ENCODE data around the gene TEX10.
"Not testable (repeated sequence)": the region's sequence is repeated elsewhere in the genome, so short reads cannot be mapped to it uniquely, and the experiment has no call there.

Gene TEX10

DNA sequence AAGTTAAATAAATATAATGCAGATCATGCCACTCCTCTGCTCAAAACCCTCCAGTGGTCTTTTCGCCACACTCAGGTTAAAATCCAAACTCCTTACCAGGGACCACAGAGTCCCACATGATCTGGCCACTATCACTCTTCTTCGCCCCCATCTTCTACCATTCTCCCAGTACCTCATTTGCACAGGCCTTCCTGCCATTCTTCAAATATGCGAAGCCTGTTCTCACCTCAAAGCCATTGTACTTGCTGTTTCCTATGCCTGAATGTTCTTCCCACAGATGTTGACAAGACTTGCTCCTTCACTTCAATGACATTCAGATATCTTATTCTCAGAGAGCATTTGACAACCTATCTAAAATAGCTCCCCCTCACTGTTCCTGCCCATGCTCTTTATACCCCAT, 10.9 kb downstream of the TEX10 start:
- DNase-seq, result no peak

DNA sequence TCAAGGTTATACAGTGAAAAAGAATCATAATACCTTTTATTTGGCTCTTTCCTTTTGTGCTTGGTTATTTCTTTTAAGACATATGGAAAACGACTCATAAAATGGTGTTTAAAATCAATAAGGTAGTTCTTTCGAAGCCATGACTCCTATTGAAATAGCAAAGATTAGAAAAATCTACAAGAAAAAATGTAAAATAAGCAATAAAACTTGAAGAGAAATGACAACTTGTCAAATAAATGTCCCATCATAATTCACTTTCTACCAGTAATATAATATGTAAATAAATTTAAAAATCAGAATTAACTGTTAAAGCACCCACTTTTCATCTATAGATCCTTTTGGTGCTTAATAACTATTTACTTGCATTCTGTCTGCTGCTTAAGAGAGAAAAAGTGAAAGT, 12.5 kb downstream of the TEX10 start:
- no peak for DNase-seq

DNA sequence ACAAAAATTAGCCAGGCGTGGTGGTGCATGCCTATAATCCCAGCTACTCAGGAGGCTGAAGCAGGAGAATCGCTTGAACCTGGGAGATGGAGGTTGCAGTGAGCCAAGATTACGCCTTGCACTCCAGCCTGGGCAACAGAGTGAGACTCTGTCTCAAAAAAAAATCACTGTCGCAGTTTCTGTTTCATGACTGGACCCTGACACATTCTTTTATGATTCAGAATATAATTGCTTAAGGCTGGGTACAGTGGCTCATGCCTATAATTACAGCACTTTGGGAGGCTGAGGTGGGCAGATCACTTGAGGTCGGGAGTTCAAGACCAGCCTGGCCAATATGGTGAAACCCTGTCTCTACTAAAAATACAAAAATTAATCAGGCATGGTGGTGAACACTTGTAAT, 14.0 kb downstream of the TEX10 start:
- not testable (repeated sequence) for DNase-seq

DNA sequence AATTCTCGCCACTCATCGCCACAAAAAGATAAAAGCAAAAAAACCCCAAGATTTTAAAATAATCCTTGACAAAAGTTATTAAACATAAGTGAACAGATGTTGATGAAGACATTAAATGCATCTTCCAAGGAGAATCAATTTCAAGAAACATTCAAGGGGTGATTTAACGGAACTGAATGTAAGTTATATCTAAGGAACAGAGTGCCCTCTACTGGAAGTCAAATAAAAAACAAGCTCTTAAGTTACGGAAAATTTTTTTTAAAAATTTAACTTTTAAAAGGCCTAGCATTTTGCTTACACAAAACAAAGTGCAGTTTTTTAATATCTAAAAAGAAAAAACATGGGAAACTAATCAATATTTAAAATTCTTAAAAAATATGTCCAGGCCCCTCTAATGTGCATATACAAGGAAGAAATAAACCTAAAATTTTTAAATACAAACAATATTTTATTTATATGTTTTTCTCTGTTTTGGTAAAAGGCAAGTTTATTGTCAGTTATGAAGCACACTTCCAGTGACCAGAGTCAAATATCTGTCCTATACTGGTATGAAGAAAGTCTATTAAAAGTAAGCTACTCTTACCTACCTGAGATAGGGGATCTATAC, 28.0 kb downstream of the TEX10 start:
- no peak for DNase-seq

DNA sequence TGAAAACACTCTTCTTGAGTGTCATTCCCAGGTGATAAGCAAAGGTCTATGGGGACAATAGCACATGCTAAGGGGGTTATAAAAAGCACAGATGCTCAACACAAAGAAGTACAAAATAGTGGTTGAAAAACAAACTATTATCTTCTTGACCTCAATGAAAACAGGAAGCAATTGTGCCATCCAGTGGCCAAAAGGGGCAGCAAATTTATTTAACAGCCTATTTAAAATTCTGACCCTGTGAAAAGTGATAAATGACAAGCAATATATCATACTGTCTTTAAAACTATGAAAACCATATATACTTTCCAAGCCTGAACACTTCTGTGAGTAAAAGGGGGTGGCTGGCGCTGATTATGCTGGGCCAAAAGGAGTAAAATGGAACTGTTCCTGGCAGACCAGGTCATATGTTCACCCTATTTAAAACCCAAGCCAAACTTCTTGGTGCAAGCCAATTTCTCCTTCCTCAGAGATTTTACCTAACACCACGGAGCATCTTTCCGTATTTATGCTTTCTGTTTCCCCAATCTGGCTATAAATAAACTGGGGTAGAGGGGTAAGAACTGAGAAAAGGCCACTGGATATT, 29.7 kb downstream of the TEX10 start:
- peak; percentile 16 for DNase-seq

DNA sequence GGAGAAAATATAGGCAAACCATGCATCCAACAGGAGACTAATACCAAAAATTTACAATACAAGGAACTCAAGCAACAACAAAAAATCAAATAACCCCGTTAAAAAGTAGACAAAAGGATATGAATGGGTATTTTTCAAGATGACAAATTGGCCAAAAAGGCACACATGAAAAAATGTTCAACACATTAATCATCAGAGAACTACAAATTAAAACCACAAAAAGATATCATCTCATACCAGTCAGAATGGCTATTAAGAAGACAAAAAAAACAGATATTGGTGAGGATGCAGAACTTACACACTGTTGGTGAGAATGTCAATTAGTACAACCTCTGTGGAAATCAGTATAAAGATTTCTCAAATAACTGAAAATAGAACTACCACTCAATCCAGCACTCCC, 35.0 kb downstream of the TEX10 start:
- no peak for DNase-seq

DNA sequence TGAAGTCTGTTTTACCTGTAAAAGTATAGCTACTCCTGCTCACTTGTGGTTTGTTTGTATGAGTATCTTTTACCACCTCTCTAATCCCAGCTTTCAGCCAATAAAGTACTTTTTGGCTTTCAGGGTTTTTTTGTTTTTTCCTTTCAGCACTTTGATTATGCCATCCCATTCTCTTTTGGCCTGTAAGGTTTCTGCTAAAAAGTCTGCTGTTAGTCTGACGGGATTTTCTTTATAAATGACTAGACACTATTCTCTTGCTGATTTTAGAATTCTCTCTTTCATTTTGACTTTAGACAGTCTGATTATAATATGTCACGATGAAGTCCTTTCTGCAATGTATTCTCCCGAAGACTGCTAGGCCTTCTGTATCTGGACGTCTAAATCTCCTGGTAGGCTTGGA, 37.2 kb downstream of the TEX10 start:
- DNase-seq, result no peak

DNA sequence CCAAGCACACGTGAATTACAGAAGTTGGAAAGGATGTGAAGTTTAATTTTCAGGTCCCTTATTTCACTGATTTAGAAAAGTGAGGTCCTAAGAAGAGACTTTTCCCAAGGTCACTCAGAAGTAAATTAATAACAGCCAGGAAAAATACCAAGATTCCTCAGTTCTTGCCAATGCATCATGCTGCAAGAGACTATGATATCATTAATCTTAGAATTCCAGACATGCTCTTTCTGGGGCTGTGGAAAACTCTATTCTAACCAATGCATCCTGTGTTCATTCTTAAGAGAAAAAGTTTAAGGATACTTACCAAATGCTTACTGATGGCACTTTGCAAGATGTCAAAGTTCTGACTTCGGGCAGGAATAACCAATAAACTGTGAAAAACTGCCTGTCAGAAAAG, 42.8 kb downstream of the TEX10 start:
- no peak for DNase-seq

DNA sequence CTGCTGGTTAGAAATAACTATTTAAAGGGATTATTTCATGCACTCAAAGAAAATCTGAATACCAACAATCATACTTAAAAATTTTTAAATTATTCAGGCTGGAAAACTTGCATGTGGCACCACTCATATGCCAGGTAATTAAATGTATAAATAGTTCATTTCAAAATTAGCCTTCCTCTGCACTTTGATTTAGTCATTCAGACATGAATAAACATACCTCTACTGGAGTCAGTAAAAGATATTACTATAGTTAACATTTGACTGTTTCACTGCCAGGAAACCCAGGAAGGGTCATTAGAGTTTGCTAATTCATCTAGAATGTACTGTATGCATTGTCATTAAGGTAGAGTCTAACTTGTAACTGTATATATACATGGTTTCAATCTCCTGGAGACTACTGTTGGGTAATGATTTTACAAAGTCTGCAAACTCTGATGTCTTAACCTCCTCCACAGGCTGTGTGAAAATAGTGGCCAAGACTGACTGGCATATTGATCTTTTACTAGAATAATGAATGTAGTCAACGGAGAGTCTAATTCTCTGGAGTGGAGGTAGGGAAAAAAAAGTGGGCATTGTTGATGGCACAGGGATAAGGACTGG, 43.7 kb downstream of the TEX10 start:
- no peak for DNase-seq

DNA sequence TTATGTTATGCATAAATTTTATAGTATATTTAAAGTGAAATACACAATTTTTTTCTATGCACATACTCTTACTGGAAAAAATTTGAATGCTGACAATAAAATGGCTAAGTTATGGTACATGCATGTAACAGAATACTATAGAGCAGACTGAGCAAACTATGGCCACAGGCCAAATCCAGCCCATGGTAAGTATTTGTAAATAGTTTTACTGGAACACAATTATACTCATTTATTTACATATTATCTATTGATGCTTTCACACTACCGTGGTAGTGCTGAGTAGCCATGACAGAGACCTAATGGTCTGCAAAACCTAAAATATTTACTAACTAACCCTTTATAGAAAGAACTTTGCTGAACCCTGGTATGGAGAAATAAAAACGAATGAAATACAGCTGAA, 45.7 kb downstream of the TEX10 start:
- no peak for DNase-seq

DNA sequence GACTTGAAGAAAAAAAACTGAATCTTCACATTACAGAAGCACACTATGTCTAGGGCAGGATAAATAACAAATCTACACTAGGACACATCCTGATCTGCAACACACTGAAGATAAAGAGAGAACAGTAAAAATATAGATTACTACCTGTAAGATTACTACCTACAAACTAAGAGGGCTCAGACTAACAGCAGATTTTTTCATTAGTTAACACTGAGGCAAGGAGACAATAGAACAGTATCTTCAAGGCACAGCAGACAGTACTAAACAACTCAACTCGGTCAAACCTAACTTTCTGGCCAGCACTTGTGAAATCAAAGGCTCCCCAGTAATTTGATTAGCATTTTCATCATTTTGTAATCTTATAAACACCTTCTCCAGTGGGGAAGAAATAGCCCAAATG, 46.5 kb downstream of the TEX10 start:
- DNase-seq, result no peak

DNA sequence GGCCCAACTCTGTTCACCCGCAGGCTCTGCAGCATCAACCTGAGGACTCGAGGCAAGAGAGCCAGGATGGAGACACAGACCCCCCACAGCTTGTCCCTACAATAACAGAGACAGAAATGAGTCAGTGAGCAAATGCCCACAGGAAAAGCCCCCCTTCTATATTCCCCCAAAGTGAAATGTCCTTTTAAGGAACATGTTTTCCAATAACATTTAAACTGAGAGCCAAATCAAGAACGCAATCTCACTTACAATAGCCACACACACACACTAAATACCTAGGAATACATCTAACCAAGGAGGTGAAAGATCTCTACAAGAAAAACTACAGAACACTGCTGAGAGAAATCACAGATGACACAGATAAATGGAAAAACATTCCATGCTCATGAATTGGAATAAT, 49.0 kb downstream of the TEX10 start:
- no peak for DNase-seq

DNA sequence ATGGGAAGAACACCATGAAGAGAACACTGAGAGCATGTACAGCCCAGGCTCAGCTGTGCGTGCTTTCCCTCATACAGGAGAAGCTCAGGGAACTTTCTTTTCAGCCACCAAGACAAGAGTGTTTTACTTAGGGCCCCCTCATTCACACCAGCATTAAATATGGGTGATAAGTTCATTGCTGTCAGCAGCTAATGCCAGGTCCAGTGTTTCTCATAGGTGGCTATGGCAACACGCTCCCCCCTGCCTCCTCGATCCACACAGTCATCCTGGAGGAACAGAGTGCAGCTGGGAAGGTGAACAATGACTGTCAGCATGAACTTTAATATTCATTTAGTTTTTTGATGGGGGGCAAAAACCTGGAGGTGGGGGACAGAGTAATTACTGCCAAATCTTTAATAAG, 54.4 kb downstream of the TEX10 start:
- DNase-seq, result no peak

DNA sequence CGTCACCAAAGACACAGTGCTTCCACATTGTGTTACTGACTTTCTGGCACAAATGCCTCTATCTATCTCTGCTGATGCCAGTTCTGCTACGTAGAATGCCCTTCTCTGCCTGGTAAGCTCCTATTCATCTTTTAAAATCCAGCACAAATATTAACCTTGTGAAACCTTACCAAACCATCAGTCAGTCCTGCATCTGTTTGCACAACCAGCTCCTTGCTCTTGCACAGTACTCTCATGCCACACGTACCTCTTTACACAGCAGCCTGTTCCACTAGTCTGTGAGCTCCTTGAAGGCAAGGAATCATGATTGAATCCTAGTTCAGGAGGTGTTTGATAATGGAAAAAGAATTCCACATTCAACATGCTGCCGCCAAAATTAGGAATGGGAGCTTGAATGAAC, 56.3 kb downstream of the TEX10 start:
- no peak for DNase-seq

DNA sequence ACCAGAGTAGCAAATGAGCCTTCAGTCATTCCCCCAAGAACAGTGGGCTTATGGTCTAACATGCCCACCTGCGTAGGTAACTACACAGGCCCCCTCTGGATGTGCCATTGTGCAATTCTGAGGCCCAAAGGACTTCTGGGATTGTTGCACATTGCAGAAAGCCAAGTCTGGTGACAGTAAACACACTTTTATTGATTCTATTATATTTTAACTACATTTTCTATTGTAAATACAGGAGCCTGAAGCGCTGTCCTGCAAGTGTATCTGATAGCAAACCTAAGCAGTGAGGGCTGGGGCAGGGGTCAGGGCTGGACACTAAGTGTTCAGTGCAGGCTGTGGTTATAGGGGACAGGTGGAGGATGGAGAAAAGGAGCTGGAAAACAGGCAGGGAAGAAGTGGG, 57.5 kb downstream of the TEX10 start:
- DNase-seq, result no peak

DNA sequence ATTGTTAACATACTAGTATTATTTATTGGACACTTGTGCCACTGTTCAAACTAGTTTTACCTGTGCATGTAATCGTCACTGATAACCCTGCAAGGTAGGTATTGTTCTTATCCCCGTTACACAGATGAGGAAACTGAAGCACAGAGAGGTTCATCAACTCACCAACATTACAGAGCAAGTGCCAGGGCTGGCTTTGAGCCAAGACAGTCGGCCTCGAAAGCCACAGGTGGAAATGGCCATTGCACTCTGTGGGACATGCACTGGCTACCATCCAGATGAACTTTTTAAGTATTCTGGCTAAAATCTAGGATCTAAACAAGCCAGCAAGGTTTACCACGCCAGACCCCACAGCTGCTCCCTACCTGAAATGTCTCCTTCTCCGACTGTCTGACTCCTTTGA, 57.9 kb downstream of the TEX10 start:
- no peak for DNase-seq

DNA sequence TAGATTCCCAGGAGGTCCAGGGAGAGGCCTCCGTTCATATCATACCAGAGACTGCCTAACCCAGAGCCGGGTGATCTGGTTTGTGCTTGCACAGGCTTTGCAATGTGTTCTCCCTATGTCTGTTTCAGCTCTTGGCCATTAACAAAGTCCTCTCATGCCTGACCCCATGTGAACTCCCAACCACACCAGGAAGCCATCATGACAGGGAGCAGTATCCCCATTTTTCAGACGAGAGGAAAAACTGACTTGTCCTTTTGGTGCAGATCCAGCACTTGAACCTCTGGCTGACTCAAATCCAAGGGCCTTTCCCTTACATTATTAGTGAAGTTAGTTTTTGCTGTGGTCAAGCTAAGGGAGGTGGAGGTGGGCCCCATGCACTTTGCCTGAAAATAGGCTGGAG, 58.4 kb downstream of the TEX10 start:
- DNase-seq, result no peak

DNA sequence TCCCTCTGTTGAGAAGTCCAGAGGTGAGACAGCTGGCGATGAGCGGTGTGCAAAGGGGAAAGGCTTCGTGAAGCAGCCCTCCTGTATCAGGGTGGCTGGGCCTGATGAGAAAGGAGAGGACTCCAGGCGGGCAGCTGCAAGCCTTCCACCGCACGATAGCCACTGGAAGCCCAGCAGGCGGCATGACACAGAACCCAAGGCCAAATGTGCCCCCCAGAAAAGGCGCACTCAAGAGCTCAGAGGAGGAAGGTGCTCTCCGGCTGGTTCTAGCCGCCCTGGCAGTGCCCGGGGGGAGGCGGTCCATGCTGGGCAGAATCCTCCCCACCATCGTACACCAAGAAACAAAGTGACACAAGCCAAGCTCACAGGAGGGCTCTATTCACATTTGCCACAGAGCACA, 60.3 kb downstream of the TEX10 start:
- DNase-seq, result no peak

DNA sequence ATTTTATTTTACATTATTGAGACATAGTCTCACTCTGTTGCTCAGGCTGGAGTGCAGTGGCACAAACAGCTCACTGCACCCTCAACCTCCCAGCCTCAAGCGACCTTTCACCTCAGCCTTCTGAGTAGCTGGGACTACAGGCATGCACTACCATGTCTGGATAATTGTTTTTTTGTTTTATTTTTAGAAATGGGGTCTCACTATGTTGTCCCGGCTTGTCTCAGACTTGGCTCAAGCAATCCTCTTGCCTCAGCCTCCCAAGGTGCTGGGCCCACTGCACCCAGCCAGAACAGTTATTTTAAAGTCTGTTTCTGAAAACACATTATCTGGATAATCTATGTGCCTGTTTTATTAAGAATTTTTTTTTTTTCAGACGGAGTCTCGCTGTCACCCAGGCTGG, 62.0 kb downstream of the TEX10 start:
- no peak for DNase-seq

DNA sequence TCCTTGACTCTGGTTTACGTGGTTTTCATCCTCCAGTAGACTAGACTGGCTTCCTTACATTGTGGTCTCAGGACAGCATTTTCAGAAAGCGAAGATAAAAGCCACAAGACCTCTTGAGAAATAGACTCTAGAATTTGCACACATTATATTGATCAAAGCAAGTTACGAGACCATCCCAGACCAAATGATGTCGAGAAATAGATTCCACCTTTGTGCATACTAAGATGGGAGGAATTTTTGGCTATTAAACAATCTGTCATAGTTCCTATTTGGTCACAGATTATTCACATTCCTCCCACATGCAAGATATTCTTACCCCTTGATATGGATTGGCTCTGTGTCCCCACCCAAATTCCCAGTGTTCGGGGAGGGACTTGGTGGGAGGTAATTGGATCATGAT, 65.6 kb downstream of the TEX10 start:
- DNase-seq, result no peak

DNA sequence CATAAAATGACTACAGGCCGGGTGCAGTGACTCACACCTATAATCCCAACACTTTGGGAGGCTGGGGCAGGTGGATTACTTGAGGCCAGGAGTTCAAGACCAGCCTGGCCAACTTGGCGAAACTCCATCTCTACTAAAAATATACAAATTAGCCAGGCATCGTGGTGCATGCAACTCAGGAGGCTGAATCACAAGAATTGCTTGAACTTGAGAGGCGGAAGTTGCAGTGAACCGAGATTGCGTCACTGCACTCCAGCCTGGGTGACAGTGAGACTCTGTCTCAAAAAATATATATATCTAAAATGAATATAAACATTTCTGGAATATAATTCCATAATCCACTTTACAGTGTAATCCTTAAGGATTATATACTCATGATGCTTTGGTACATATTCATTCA, 66.5 kb downstream of the TEX10 start:
- DNase-seq, result no peak

DNA sequence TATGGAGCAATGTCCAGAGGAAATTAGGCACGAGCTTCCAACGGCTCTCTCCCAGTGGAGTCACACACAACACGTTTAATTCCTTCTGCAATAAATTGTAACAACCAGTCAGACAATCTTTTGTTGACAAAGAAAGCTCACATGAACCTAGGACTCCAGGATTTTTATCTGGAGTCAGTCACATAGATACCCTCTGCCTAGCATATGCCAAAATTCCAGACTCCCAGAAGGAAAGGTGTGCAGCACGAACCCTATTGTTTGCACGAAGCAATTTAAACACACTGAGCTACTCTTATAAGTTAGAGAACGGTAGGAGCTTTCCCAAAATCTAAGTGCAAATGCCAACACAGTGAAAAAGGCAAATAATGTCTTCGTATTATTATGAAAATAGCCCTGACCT, 67.1 kb downstream of the TEX10 start:
- no peak for DNase-seq

DNA sequence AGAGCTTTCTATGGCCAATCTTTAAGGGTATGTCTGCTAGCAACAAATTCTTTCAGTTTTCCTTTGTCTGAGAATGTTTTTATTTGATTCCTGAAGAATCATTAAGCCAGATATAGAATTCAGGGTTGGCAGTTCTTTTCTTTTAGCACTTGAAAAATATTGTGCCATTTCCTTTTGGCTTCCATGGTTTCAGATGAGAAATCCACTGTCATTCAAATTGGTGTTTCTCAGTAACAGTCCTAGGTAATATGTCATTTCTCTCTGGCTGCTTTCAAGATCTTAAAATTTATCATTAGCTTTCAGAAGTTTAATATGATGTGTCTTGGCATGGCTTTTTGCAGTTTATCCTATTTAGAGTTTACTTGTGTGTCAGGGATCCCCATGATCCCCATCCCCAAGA, 67.7 kb downstream of the TEX10 start:
- DNase-seq, result no peak

DNA sequence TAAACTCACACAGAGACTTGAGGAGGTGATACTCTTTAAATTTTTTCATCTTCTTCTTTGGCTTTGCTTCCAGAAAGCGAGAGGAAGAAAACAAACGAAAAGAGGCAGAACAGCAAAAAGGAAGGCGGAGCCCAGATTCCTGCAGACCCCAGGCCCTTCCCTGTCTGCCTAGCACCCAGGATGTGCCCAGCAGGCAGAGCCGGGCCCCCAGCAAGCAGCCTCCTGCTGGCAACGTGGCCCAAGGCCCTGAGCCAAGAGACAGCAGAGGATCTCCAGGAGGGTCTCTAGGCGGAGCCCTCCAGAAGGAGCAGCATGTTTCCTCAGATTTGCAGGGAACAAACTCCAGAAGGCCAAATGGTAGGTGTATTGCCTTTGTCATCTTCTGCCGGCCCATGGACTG, 68.5 kb downstream of the TEX10 start:
- no peak for DNase-seq

DNA sequence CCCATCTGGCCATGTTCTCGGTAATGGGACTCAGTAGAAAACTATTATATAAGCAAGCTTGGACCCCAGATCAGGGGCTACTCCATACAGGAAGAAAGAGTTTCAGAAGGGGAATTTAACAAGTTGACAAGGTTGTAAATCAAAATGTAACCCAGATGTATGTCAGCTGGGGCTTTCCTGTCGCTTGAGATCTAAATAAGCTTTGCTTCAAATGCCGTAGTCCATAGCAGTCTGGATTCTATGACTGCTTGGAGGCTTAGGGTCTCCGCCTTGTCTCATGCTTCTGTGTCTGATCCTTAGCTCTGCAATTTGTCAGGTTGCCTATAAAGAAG, 70.4 kb downstream of the TEX10 start:
- no peak for DNase-seq

Measured in stimulated activated CD4-positive, alpha-beta T cell treated with anti-CD3 and anti-CD28 coated beads, Interleukin-4, amount 100 ng/mL, for 1 hour (primary cell).